ENCODE results near the gene PKN2. TPM values are rescaled to one million over a fixed set of nuclear protein-coding genes. Genes with fewer than 3 reads are reported as not detected.

Gene PKN2
- total and polyA plus RNA-seq, 2 of the 8 experiments (the other 6 are each of a cell fraction or from before 2014, with no cell fraction given), result 7.8 to 32.0 TPM

DNA sequence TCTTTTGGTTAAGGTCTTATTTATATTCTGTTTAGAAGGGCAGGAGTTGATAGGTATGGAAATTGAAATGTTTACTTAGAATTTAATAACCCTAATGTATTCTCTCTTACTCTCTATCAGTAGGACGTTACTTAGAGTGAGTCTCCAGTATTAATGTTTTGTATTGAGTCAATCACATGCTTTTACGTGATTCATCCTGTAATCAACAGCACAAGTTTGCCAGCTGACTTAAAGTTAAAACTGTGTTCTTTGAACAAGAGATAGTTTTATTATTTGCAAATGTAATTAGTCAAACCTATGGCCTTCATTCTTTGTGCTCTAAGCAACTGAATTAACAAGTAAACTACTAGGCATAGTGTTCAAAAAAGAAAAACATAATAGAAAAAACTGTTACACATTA is 57.3 kb downstream of the PKN2 start (continued):
- TF ChIP-seq, protein P1, sequence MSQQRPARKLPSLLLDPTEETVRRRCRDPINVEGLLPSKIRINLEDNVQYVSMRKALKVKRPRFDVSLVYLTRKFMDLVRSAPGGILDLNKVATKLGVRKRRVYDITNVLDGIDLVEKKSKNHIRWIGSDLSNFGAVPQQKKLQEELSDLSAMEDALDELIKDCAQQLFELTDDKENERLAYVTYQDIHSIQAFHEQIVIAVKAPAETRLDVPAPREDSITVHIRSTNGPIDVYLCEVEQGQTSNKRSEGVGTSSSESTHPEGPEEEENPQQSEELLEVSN (IDR thresholded peaks at IDR 0.05), result no peak
- TF ChIP-seq ZNF274 (IDR thresholded peaks at IDR 0.05; ENCODE audit: borderline replicate concordance, extremely low read depth, low read length) (no peak), JUND (IDR thresholded peaks at IDR 0.05; ENCODE audit: low read length) (no peak), CHD1 (IDR thresholded peaks at IDR 0.05; ENCODE audit: low read depth, low read length) (no peak), EZH2 (IDR thresholded peaks at IDR 0.05; ENCODE audit: low read depth, low read length, severe bottlenecking) (no peak), SAP30 (IDR thresholded peaks at IDR 0.05; ENCODE audit: insufficient read depth, insufficient replicate concordance, low read length) (no peak)

Measured in H1 (cell line).